Neural crest cell (in vitro differentiated cells): ENCODE measurements around the gene ZFC3H1. TPM values are rescaled to one million over a fixed set of nuclear protein-coding genes. Genes with fewer than 3 reads are reported as not detected.

ENCODE experiments used
- DNase-seq: peaks from one replicate; pipeline ENCODE4 v3.0.0; 2021; ENCODE audit warnings: low read depth, mixed read lengths, low spot score
- H3K27ac Mint-ChIP-seq: one replicate; pipeline ENCODE4 v1.8.0; 2021; ENCODE audit warnings: mild to moderate bottlenecking, mixed read lengths; ENCODE audit not compliant: unreplicated experiment
- H3K27me3 Mint-ChIP-seq: 2 replicates; pipeline ENCODE4 v1.8.0; 2021; ENCODE audit warnings: low read depth, mild to moderate bottlenecking, mixed read lengths
- H3K36me3 Mint-ChIP-seq: 2 replicates; pipeline ENCODE4 v1.8.0; 2021; ENCODE audit warnings: low read depth, mild to moderate bottlenecking, mixed read lengths
- H3K4me1 Mint-ChIP-seq: 2 replicates; pipeline ENCODE4 v1.8.0; 2021; ENCODE audit warnings: mixed read lengths
- H3K4me3 Mint-ChIP-seq: one replicate; pipeline ENCODE4 v1.8.0; 2021; ENCODE audit warnings: mild to moderate bottlenecking, mixed read lengths
- H3K9me3 Mint-ChIP-seq: 2 replicates; pipeline ENCODE4 v1.8.0; 2021; ENCODE audit warnings: mixed read lengths
- CTCF ChIP-seq: fragments of 200-600 bp; sonication (generic); conservative IDR thresholded peaks from 2 replicates; pipeline ENCODE4 v1.5.0; 2021; ENCODE audit warnings: antibody characterized with exemption, mild to moderate bottlenecking
- total RNA-seq: library from RNA; stranded (reverse); gene quantifications from 2 replicates; pipeline ENCODE4 v1.2.1, GENCODE V29; 2021

ZFC3H1 gene
- total RNA-seq, 1 donor from 2014 or later = 40.5 TPM

- TF ChIP-seq CTCF = no peak
- H3K4me1 Mint-ChIP-seq = no peaks in the 10 kb centered on the region
- H3K27ac Mint-ChIP-seq = no peak overlapping the region
- peaks cover 7% of the 10 kb centered on the region for H3K36me3 Mint-ChIP-seq
- no peak for DNase-seq
- H3K27me3 Mint-ChIP-seq = no peaks in the 10 kb centered on the region
- peaks cover 3% of the 10 kb centered on the region for H3K9me3 Mint-ChIP-seq
- no peak overlapping the region for H3K4me3 Mint-ChIP-seq
Measured at GRCh38 chr12:71587012-71587411, 76.6 kb downstream of the ZFC3H1 start.

GRCh38 chr12:71585218-71585617 lies 78.4 kb downstream of the ZFC3H1 start:
- Mint-ChIP-seq H3K4me3 (no peak overlapping the region), H3K9me3 (peaks cover 3% of the 10 kb centered on the region), H3K27me3 (no peaks in the 10 kb centered on the region), H3K36me3 (peaks cover 7% of the 10 kb centered on the region), H3K27ac (no peak overlapping the region), H3K4me1 (no peaks in the 10 kb centered on the region)
- no peak for DNase-seq
- no peak for TF ChIP-seq CTCF

- no peak for DNase-seq
- TF ChIP-seq CTCF = no peak
- no peaks in the 10 kb centered on the region for H3K27me3 Mint-ChIP-seq
- H3K27ac Mint-ChIP-seq = no peak overlapping the region
- no peak overlapping the region for H3K4me3 Mint-ChIP-seq
- H3K4me1 Mint-ChIP-seq = no peaks in the 10 kb centered on the region
- peaks cover 6% of the 10 kb centered on the region for H3K36me3 Mint-ChIP-seq
- peaks cover 3% of the 10 kb centered on the region for H3K9me3 Mint-ChIP-seq
Measured at GRCh38 chr12:71584356-71584755, 79.3 kb downstream of the ZFC3H1 start.

GRCh38 chr12:71582925-71583324 lies 80.7 kb downstream of the ZFC3H1 start:
- Mint-ChIP-seq H3K9me3 (no peaks in the 10 kb centered on the region), H3K36me3 (peaks cover 5% of the 10 kb centered on the region), H3K27ac (no peak overlapping the region), H3K4me1 (no peaks in the 10 kb centered on the region), H3K4me3 (no peak overlapping the region), H3K27me3 (no peaks in the 10 kb centered on the region)
- DNase-seq = no peak
- TF ChIP-seq CTCF = no peak

- Mint-ChIP-seq H3K4me1 (no peaks in the 10 kb centered on the region), H3K4me3 (no peak overlapping the region), H3K9me3 (no peaks in the 10 kb centered on the region), H3K27me3 (no peaks in the 10 kb centered on the region), H3K27ac (no peak overlapping the region), H3K36me3 (peaks cover 5% of the 10 kb centered on the region)
- DNase-seq = no peak
- no peak for TF ChIP-seq CTCF
Measured at GRCh38 chr12:71581206-71581605, 82.4 kb downstream of the ZFC3H1 start.
